A549 (cell line): ENCODE results near the gene PHRF1. TPM values are rescaled to one million over a fixed set of nuclear protein-coding genes. Genes with fewer than 3 reads are reported as not detected.

Experiments
- CBX2 ChIP-seq: fragments of 200-600 bp; sonication (generic); IDR thresholded peaks from 2 replicates; pipeline ENCODE4 v1.6.1; 2016; ENCODE audit warnings: low read depth, mild to moderate bottlenecking, borderline replicate concordance
- CBX8 ChIP-seq: fragments of 200-600 bp; sonication (generic); IDR thresholded peaks from 2 replicates; pipeline ENCODE4 v1.6.1; 2016
- CEBPB ChIP-seq, 2 experiments: fragments of >200 bp in 1 of 2; sonication (Bioruptor Twin) in 1 of 2; formaldehyde crosslinking in 1 of 2; IDR thresholded peaks; 2 replicates each; pipeline ENCODE4 v1.6.1; 2012 to 2016
- EHMT2 ChIP-seq: fragments of 200-600 bp; sonication (generic); IDR thresholded peaks from 2 replicates; pipeline ENCODE4 v1.6.1; 2016; ENCODE audit warnings: antibody characterized with exemption, low read depth, mild to moderate bottlenecking, moderate library complexity
- ESRRA ChIP-seq: fragments of 150-350 bp; IDR thresholded peaks from 2 replicates; pipeline ENCODE4 v1.6.1; 2014; ENCODE audit warnings: mild to moderate bottlenecking, low read length, borderline replicate concordance
- HDAC2 ChIP-seq: fragments of 200-600 bp; sonication (generic); IDR thresholded peaks from 2 replicates; pipeline ENCODE4 v1.6.1; 2016
- HEYL ChIP-seq: fragments of 250-450 bp; sonication (Bioruptor Pico); IDR thresholded peaks from 2 replicates; pipeline ENCODE4 v1.8.0; 2021; ENCODE audit warnings: mild to moderate bottlenecking, moderate library complexity
- HMGXB4 ChIP-seq: fragments of 250-450 bp; sonication (Bioruptor Pico); IDR thresholded peaks from 2 replicates; pipeline ENCODE4 v1.5.0; 2021; ENCODE audit warnings: mild to moderate bottlenecking, moderate library complexity, borderline replicate concordance
- HOXA7 ChIP-seq: fragments of 250-450 bp; sonication (Bioruptor Pico); IDR thresholded peaks from 2 replicates; pipeline ENCODE4 v1.5.0; 2020; ENCODE audit warnings: mild to moderate bottlenecking, moderate library complexity
- HOXB13 ChIP-seq: fragments of 250-450 bp; sonication (Bioruptor Pico); IDR thresholded peaks from 2 replicates; pipeline ENCODE4 v1.5.0; 2020; ENCODE audit warnings: low read depth, mild to moderate bottlenecking, moderate library complexity
- HOXB5 ChIP-seq: fragments of 250-450 bp; sonication (Bioruptor Pico); IDR thresholded peaks from 2 replicates; pipeline ENCODE4 v1.5.0; 2020; ENCODE audit warnings: mild to moderate bottlenecking, moderate library complexity
- MAZ ChIP-seq: fragments of 150-350 bp; IDR thresholded peaks from 2 replicates; pipeline ENCODE4 v1.6.1; 2014; ENCODE audit warnings: antibody characterized with exemption, low read depth, low read length, borderline replicate concordance
- MYC ChIP-seq: IDR thresholded peaks from 2 replicates; pipeline ENCODE4 v1.6.1; 2012; ENCODE audit warnings: mild to moderate bottlenecking, inconsistent platforms, low read length, improper control_type of control experiment, borderline replicate concordance
- NFE2L2 ChIP-seq: fragments of 150-350 bp; conservative IDR thresholded peaks from 2 replicates; pipeline ENCODE4 v1.6.1; 2014; ENCODE audit warnings: low read length
- NPAS2 ChIP-seq: fragments of 250-450 bp; sonication (Bioruptor Pico); IDR thresholded peaks from 2 replicates; pipeline ENCODE4 v1.8.0; 2022; ENCODE audit warnings: mild to moderate bottlenecking, moderate library complexity, borderline replicate concordance
- PHF8 ChIP-seq: fragments of 200-600 bp; sonication (generic); IDR thresholded peaks from 2 replicates; pipeline ENCODE4 v1.6.1; 2016; ENCODE audit warnings: low read depth, mild to moderate bottlenecking, antibody characterized with exemption, moderate library complexity, borderline replicate concordance
- POLR2A ChIP-seq: IDR thresholded peaks from 2 replicates; pipeline ENCODE4 v1.6.1; 2012; ENCODE audit warnings: mild to moderate bottlenecking, low read length
- RAD21 ChIP-seq, 2 experiments: fragments of >200 bp in 1 of 2; sonication (Bioruptor Twin) in 1 of 2; formaldehyde crosslinking in 1 of 2; IDR thresholded peaks in 1 of 2; conservative IDR thresholded peaks in 1 of 2; 2 replicates in 1 of 2; 3 replicates in 1 of 2; pipeline ENCODE4 v1.6.1; 2012 to 2018; ENCODE audit warnings: inconsistent platforms in 1 of 2
- RARB ChIP-seq: fragments of 250-450 bp; sonication (Bioruptor Pico); IDR thresholded peaks from 2 replicates; pipeline ENCODE4 v1.8.0; 2021; ENCODE audit warnings: mild to moderate bottlenecking, moderate library complexity
- RCOR1 ChIP-seq: fragments of 150-350 bp; IDR thresholded peaks from 2 replicates; pipeline ENCODE4 v1.6.1; 2014; ENCODE audit warnings: antibody characterized with exemption, low read length, low read depth
- REST ChIP-seq: fragments of 200-600 bp; sonication (generic); IDR thresholded peaks from 2 replicates; pipeline ENCODE4 v1.6.1; 2016; ENCODE audit warnings: antibody characterized with exemption, mild to moderate bottlenecking, moderate library complexity
- RFX5 ChIP-seq: fragments of 450-650 bp; IDR thresholded peaks from 2 replicates; pipeline ENCODE4 v1.7.1; 2014; ENCODE audit warnings: antibody characterized with exemption, mild to moderate bottlenecking, moderate library complexity
- SMC3 ChIP-seq: fragments of >200 bp; sonication (Bioruptor Twin); formaldehyde crosslinking; IDR thresholded peaks from 3 replicates; pipeline ENCODE4 v1.6.1; 2018; ENCODE audit warnings: inconsistent platforms
- TFCP2L1 ChIP-seq: fragments of 250-450 bp; sonication (Bioruptor Pico); IDR thresholded peaks from 2 replicates; pipeline ENCODE4 v1.5.0; 2021; ENCODE audit warnings: mild to moderate bottlenecking
- polyA plus RNA-seq, 4 experiments: library from polyadenylated mRNA; depleted of rRNA in 3 of 4; stranded (reverse); fragments of >200 nt; fragmentation: RNase III in 1 of 4; extraction: RNeasy Plus Mini Kit Qiagen cat#74134 plus additional on column Dnase treatment in 1 of 4; gene quantifications; 2 replicates in 3 of 4; 3 replicates in 1 of 4; pipeline ENCODE4 v1.2.3, GENCODE V29; 2011 to 2017

PHRF1 gene
- polyA plus RNA-seq, 2 of the 4 experiments (the other 2 are of a cell fraction), result 10.8 to 25.3 TPM

- TF ChIP-seq HOXB13 (CRISPR knock-in tag) (no peak), MYC (no peak), MAZ (no peak), HEYL (CRISPR knock-in tag) (no peak), RAD21 (conservative IDR thresholded peaks at IDR 0.05 in 1 of 2, IDR thresholded peaks at IDR 0.05 in 1 of 2) (no peak), EHMT2 (no peak), NPAS2 (no peak), CEBPB (IDR thresholded peaks at IDR 0.05) (no peak), CBX2 (no peak), NFE2L2 (no peak), HOXA7 (no peak), HMGXB4 (CRISPR knock-in tag) (no peak), RFX5 (no peak), SMC3 (no peak; the same call in 2 of the 3 replicates), HDAC2 (no peak), RARB (CRISPR knock-in tag) (no peak), TFCP2L1 (CRISPR knock-in tag) (no peak), ESRRA (no peak), REST (no peak), RCOR1 (no peak), POLR2A (peak; percentile 62), CBX8 (no peak), PHF8 (peak; percentile 44; the same call in 1 of the 2 replicates), HOXB5 (CRISPR knock-in tag) (peak; percentile 74; the same call in 1 of the 2 replicates)
These were observed 7.7 kb upstream of the PHRF1 start (continued) for GRCh38 chr11:568306-569157.
